ENCODE data around the gene SMAD7.

- TF ChIP-seq POLR2A (IDR thresholded peaks at IDR 0.05; ENCODE audit: low read length) (no peak), GATA1 (IDR thresholded peaks at IDR 0.05; ENCODE audit: low read depth, low read length) (no peak)
Measured at GRCh38 chr18:48913775-48914174, 37.0 kb downstream of the SMAD7 start.
